Osteocyte (in vitro differentiated cells): ENCODE results near the gene SPAG7. TPM values are rescaled to one million over a fixed set of nuclear protein-coding genes. Genes with fewer than 3 reads are reported as not detected.
A peak's percentile ranks its signal among the peaks of the same experiment; 100 is the strongest.

Source experiments
- DNase-seq: peaks from one replicate; pipeline ENCODE4 v3.0.0; 2021; ENCODE audit warnings: mixed read lengths; ENCODE audit not compliant: unreplicated experiment; ENCODE audit errors: extremely low spot score
- H3K27ac Mint-ChIP-seq: one replicate; pipeline ENCODE4 v1.8.0; 2021; ENCODE audit warnings: mild to moderate bottlenecking, mixed read lengths; ENCODE audit not compliant: unreplicated experiment
- H3K27me3 Mint-ChIP-seq: one replicate; pipeline ENCODE4 v1.8.0; 2021; ENCODE audit warnings: mixed read lengths; ENCODE audit not compliant: unreplicated experiment
- H3K36me3 Mint-ChIP-seq: one replicate; pipeline ENCODE4 v1.8.0; 2021; ENCODE audit warnings: mixed read lengths; ENCODE audit not compliant: unreplicated experiment
- H3K4me1 Mint-ChIP-seq: one replicate; pipeline ENCODE4 v1.8.0; 2021; ENCODE audit warnings: mixed read lengths; ENCODE audit not compliant: unreplicated experiment
- H3K4me3 Mint-ChIP-seq: one replicate; pipeline ENCODE4 v1.8.0; 2021; ENCODE audit warnings: mild to moderate bottlenecking, moderate library complexity, mixed read lengths; ENCODE audit not compliant: unreplicated experiment
- H3K9me3 Mint-ChIP-seq: one replicate; pipeline ENCODE4 v1.8.0; 2021; ENCODE audit warnings: mixed read lengths; ENCODE audit not compliant: unreplicated experiment
- CTCF ChIP-seq: fragments of 200-600 bp; sonication (generic); IDR thresholded peaks from 2 replicates; pipeline ENCODE4 v1.5.0; 2021; ENCODE audit warnings: antibody characterized with exemption, mild to moderate bottlenecking, moderate library complexity
- total RNA-seq: library from RNA; stranded (reverse); gene quantifications from 2 replicates; pipeline ENCODE4 v1.2.1, GENCODE V29; 2021

SPAG7 gene
- total RNA-seq, 1 donor from 2014 or later = 92.9 TPM

- H3K27me3 Mint-ChIP-seq = no peaks in the 10 kb centered on the region
- no peaks in the 10 kb centered on the region for H3K9me3 Mint-ChIP-seq
- no peak for DNase-seq
- H3K36me3 Mint-ChIP-seq = peaks cover 22% of the 10 kb centered on the region
- H3K4me1 Mint-ChIP-seq = peaks cover 34% of the 10 kb centered on the region
- no peak overlapping the region for H3K27ac Mint-ChIP-seq
- TF ChIP-seq CTCF = no peak
- H3K4me3 Mint-ChIP-seq = no peak overlapping the region
These were observed 2.7 kb upstream of the SPAG7 start for GRCh38 chr17:4970273-4970672.

GRCh38 chr17:4969551-4970173, 2.0 kb upstream of the SPAG7 start:
- Mint-ChIP-seq H3K36me3 (peaks cover 24% of the 10 kb centered on the region), H3K27ac (no peak overlapping the region), H3K9me3 (no peaks in the 10 kb centered on the region), H3K27me3 (no peaks in the 10 kb centered on the region), H3K4me1 (peaks cover 35% of the 10 kb centered on the region), H3K4me3 (no peak overlapping the region)
- no peak for TF ChIP-seq CTCF
- DNase-seq = no peak

- no peaks in the 10 kb centered on the region for H3K27me3 Mint-ChIP-seq
- H3K27ac Mint-ChIP-seq = no peak overlapping the region
- no peaks in the 10 kb centered on the region for H3K9me3 Mint-ChIP-seq
- no peak overlapping the region for H3K4me3 Mint-ChIP-seq
- H3K36me3 Mint-ChIP-seq = peaks cover 24% of the 10 kb centered on the region
- peaks cover 35% of the 10 kb centered on the region for H3K4me1 Mint-ChIP-seq
- TF ChIP-seq CTCF = no peak
- peak; percentile 86 for DNase-seq
These were observed 1.5 kb upstream of the SPAG7 start for GRCh38 chr17:4969047-4969550.

- no peaks in the 10 kb centered on the region for H3K9me3 Mint-ChIP-seq
- no peak for DNase-seq
- H3K4me1 Mint-ChIP-seq = peaks cover 35% of the 10 kb centered on the region
- no peak overlapping the region for H3K4me3 Mint-ChIP-seq
- TF ChIP-seq CTCF = no peak
- H3K27me3 Mint-ChIP-seq = no peaks in the 10 kb centered on the region
- peaks cover 20% of the 10 kb centered on the region for H3K36me3 Mint-ChIP-seq
- no peak overlapping the region for H3K27ac Mint-ChIP-seq
These were observed 949 bp upstream of the SPAG7 start for GRCh38 chr17:4968486-4969046.

GRCh38 chr17:4966844-4967538, 626 bp downstream of the SPAG7 start:
- peaks cover 19% of the 10 kb centered on the region for H3K36me3 Mint-ChIP-seq
- H3K4me1 Mint-ChIP-seq = peaks cover 35% of the 10 kb centered on the region
- H3K27me3 Mint-ChIP-seq = no peaks in the 10 kb centered on the region
- TF ChIP-seq CTCF = no peak
- H3K4me3 Mint-ChIP-seq = no peak overlapping the region
- no peaks in the 10 kb centered on the region for H3K9me3 Mint-ChIP-seq
- no peak overlapping the region for H3K27ac Mint-ChIP-seq
- DNase-seq = peak; percentile 99
